ENCODE data around the gene FNIP2. TPM values are rescaled to one million over a fixed set of nuclear protein-coding genes. Genes with fewer than 3 reads are reported as not detected.

Gene FNIP2
- total RNA-seq, 3 donors from 2014 or later: 61.8 to 94.1 (median 73.4) TPM

DNA sequence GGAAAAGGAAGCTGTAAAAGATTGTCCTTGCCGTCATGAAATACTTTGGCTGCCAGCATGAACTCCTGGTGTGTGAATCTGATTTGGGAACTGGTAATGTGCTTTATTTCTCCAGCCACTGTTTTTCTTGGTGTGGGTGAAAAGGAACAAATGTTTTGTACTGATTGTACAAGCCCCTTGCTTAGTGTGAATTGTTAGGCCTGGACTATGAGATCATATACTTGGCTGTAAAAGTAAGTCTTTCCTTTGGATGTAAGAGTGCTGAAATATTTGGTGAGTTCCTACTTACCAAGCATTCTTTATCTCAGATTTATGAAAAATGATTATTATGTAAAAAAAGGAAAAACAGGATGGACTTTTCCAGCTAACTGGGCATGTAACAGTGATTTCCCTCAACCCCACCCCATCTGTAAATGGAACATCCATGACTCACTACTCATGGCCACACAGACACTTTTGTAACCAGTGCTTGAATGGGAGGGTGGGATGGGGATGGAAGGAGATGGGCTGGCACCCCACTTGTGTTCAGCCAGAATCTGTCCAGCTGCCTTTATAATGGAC lies 6.3 kb downstream of the FNIP2 start:
- peak; percentile 68 for ATAC-seq
- H3K36me3 ChIP-seq (ENCODE audit: low read depth): no peaks in the 10 kb centered on the region
- H3K4me1 ChIP-seq (ENCODE audit: low read depth): peaks cover 55% of the 10 kb centered on the region
- DNase-seq: no peak
- intact Hi-C loops (cut with DNase I, micrococcal nuclease): loop anchor here in 1 of 2 donors (10.0 kb wide), 1 partner anchor 50 kb away; no protein-coding TSS in a partner anchor
- H3K9me3 ChIP-seq: no peaks in the 10 kb centered on the region
- TF ChIP-seq CTCF (IDR thresholded peaks at IDR 0.05): no peak
- no peak overlapping the region for H3K4me3 ChIP-seq

- H3K4me1 ChIP-seq (ENCODE audit: low read depth): peaks cover 55% of the 10 kb centered on the region
- intact Hi-C loops (cut with DNase I, micrococcal nuclease): loop anchor here in 1 of 2 donors (10.0 kb wide), 1 partner anchor 49 kb away; no protein-coding TSS in a partner anchor
- H3K4me3 ChIP-seq: no peak overlapping the region
- no peaks in the 10 kb centered on the region for H3K36me3 ChIP-seq (ENCODE audit: low read depth)
- no peak for ATAC-seq
- no peak for DNase-seq
- no peak for TF ChIP-seq CTCF (IDR thresholded peaks at IDR 0.05)
- H3K9me3 ChIP-seq: no peaks in the 10 kb centered on the region
Measured at GRCh38 chr4:158776106-158776505, 7.3 kb downstream of the FNIP2 start.

GRCh38 chr4:158777423-158778155 lies 8.8 kb downstream of the FNIP2 start:
- ATAC-seq (peak; percentile 57), DNase-seq (peak in 2 of 3 donors; percentile 40 to 60)
- Histone ChIP-seq H3K36me3 (ENCODE audit: low read depth) (no peaks in the 10 kb centered on the region), H3K9me3 (no peaks in the 10 kb centered on the region), H3K4me3 (no peak overlapping the region), H3K4me1 (ENCODE audit: low read depth) (peaks cover 61% of the 10 kb centered on the region)
- intact Hi-C loops (cut with DNase I, micrococcal nuclease): loop anchor here in 1 of 2 donors (10.0 kb wide), 1 partner anchor 47 kb away; no protein-coding TSS in a partner anchor
- no peak for TF ChIP-seq CTCF (IDR thresholded peaks at IDR 0.05)

GRCh38 chr4:158778156-158778711 lies 9.4 kb downstream of the FNIP2 start:
- Histone ChIP-seq H3K4me1 (ENCODE audit: low read depth) (peaks cover 68% of the 10 kb centered on the region), H3K36me3 (ENCODE audit: low read depth) (no peaks in the 10 kb centered on the region), H3K9me3 (no peaks in the 10 kb centered on the region), H3K4me3 (no peak overlapping the region)
- intact Hi-C loops (cut with DNase I, micrococcal nuclease): loop anchor here in 1 of 2 donors (10.0 kb wide), 1 partner anchor 47 kb away; no protein-coding TSS in a partner anchor
- TF ChIP-seq CTCF (IDR thresholded peaks at IDR 0.05): no peak
- ATAC-seq (peak; percentile 55), DNase-seq (no peak)

DNA sequence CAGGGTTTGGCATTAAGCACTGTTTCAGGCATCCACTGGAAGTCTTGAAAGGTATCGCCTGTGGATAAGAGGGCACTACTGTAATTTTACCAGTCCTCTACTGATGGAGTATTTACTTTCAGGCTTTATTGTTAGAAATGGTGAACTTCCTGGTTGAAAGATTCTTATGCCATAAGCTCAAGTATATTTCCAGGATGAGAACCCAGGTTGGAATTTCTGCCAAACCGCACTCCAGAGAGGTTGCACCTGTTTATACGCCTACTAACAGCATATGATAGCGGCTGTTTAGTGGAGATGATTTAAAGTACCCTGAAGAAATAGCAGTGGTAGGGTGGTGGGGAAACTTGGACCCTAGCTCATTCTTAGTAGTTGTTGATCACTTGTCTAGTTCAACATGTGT lies 9.9 kb downstream of the FNIP2 start:
- DNase-seq (peak in 1 of 3 donors; percentile 63), ATAC-seq (peak; percentile 63)
- no peak for TF ChIP-seq CTCF (IDR thresholded peaks at IDR 0.05)
- intact Hi-C loops (cut with DNase I, micrococcal nuclease): loop anchor here in 1 of 2 donors (10.0 kb wide), 1 partner anchor 46 kb away; no protein-coding TSS in a partner anchor
- Histone ChIP-seq H3K4me1 (ENCODE audit: low read depth) (peaks cover 73% of the 10 kb centered on the region), H3K9me3 (no peaks in the 10 kb centered on the region), H3K4me3 (no peak overlapping the region), H3K36me3 (ENCODE audit: low read depth) (no peaks in the 10 kb centered on the region)
